T-cell (primary cell): Measurements from ENCODE around the gene COL13A1. TPM values are rescaled to one million over a fixed set of nuclear protein-coding genes. Genes with fewer than 3 reads are reported as not detected.

ENCODE experiments used
- ATAC-seq, 4 experiments: fragments of 200-7000 bp in 3 of 4; fragments of 150-1000 bp in 1 of 4; cut with Tn5 transposase; replicated peaks in 1 of 4; 1 replicate in 3 of 4; 2 replicates in 1 of 4; pipeline ENCODE4 v1.10.0; 2021; ENCODE audit warnings: moderate library complexity in 3 of 4, mild to moderate bottlenecking in 2 of 4, moderate number of reproducible peaks in 1 of 4
- CTCF ChIA-PET, 2 donors: fragments of 300-600 bp; sonication (Branson Sonifier 250); formaldehyde crosslinking; loops; one replicate each; lab custom pipeline; 2022; ENCODE audit warnings: antibody characterized with exemption in 2 of 2; lab: Charles Lee
- POLR2A ChIA-PET, 2 donors: fragments of 300-600 bp; sonication (Branson Sonifier 250); formaldehyde crosslinking; loops; one replicate each; lab custom pipeline; 2022; ENCODE audit warnings: antibody characterized with exemption in 2 of 2; lab: Charles Lee
- DNase-seq, 35 experiments: peaks; one replicate each; pipeline versions ENCODE4 v3.0.0 to v3.0.0-alpha.2; 2013 to 2023
- H3K27ac ChIP-seq: one replicate; pipeline ENCODE4 v1.5.1; 2013; ENCODE audit warnings: low read length
- H3K27me3 ChIP-seq, 2 experiments: replicated peaks in 1 of 2; 1 replicate in 1 of 2; 2 replicates in 1 of 2; pipeline versions ENCODE4 v1.6.1 to v1.7.0; 2013; ENCODE audit warnings: low read length in 1 of 2, mixed read lengths in 1 of 2; ENCODE audit not compliant: control insufficient read depth in 2 of 2, insufficient read depth in 2 of 2; ENCODE audit errors: extremely low read depth in 1 of 2
- H3K36me3 ChIP-seq, 2 donors: 1 replicate in 1 of 2; 2 replicates in 1 of 2; pipeline versions ENCODE4 v1.6.1 to v1.7.0; 2013; ENCODE audit warnings: low read length in 1 of 2; ENCODE audit not compliant: control insufficient read depth in 2 of 2, insufficient read depth in 1 of 2; ENCODE audit errors: extremely low read depth in 1 of 2
- H3K4me1 ChIP-seq, 2 experiments: 1 replicate in 1 of 2; 2 replicates in 1 of 2; pipeline versions ENCODE4 v1.6.1 to v1.7.0; 2013; ENCODE audit warnings: low read length in 2 of 2, mixed read lengths in 1 of 2; ENCODE audit not compliant: insufficient read depth in 2 of 2, control insufficient read depth in 1 of 2; ENCODE audit errors: extremely low read depth in 1 of 2
- H3K4me3 ChIP-seq, 2 donors: 1 replicate in 1 of 2; 2 replicates in 1 of 2; pipeline versions ENCODE4 v1.5.1 to v1.7.0; 2013; ENCODE audit warnings: mild to moderate bottlenecking in 2 of 2, low read length in 1 of 2, moderate library complexity in 1 of 2; ENCODE audit not compliant: control insufficient read depth in 1 of 2; ENCODE audit errors: extremely low read depth in 1 of 2
- H3K9me3 ChIP-seq: 2 replicates; pipeline ENCODE4 v1.7.0; 2013
- H3K27ac Mint-ChIP-seq, 2 donors: one replicate each; pipeline ENCODE4 v1.8.0; 2020 to 2021; ENCODE audit warnings: mild to moderate bottlenecking in 2 of 2, mixed read lengths in 2 of 2
- H3K27me3 Mint-ChIP-seq, 2 donors: one replicate each; pipeline ENCODE4 v1.8.0; 2021 to 2022; ENCODE audit warnings: mixed read lengths in 2 of 2
- H3K36me3 Mint-ChIP-seq: one replicate; pipeline ENCODE4 v1.8.0; 2021; ENCODE audit warnings: mixed read lengths
- H3K4me1 Mint-ChIP-seq, 3 donors: one replicate each; pipeline ENCODE4 v1.8.0; 2020 to 2022; ENCODE audit warnings: mixed read lengths in 3 of 3, mild to moderate bottlenecking in 1 of 3
- H3K4me3 Mint-ChIP-seq, 3 donors: one replicate each; pipeline ENCODE4 v1.8.0; 2020 to 2022; ENCODE audit warnings: mild to moderate bottlenecking in 3 of 3, mixed read lengths in 3 of 3, moderate library complexity in 3 of 3
- H3K9me3 Mint-ChIP-seq, 3 donors: one replicate each; pipeline ENCODE4 v1.8.0; 2020 to 2022; ENCODE audit warnings: mixed read lengths in 3 of 3
- WGBS: methylation state at CpG from one replicate; pipeline ENCODE4 v1.1.5; 2013; ENCODE audit warnings: missing lambda C conversion rate; ENCODE audit not compliant: insufficient coverage; 5-methylcytosine and 5-hydroxymethylcytosine counted together
- total RNA-seq, 35 experiments: library from RNA in 6 of 35; stranded (reverse) in 6 of 35; fragments of 120-200 nt in 1 of 35; gene quantifications; one replicate each; pipeline versions ENCODE4 v1.2.1 to v1.2.4 and lab custom pipeline; 2013 to 2026

Gene COL13A1
- total RNA-seq, 5 donors from 2014 or later (not counting 1 experiment from before 2014, with no cell fraction given) = 0.09 TPM; not detected in 4

- Histone ChIP-seq H3K9me3 (no peaks in the 10 kb centered on the region), H3K4me1 (no peaks in the 10 kb centered on the region), H3K36me3 (no peaks in the 10 kb centered on the region), H3K27me3 (peaks cover 0 to 27% of the 10 kb centered on the region in 2 experiments), H3K27ac (no peak overlapping the region), H3K4me3 (no peak overlapping the region)
- peaks cover 0 to 2% (median 0%) of the 10 kb centered on the region in 3 donors for H3K9me3 Mint-ChIP-seq
- H3K4me1 Mint-ChIP-seq = no peaks in the 10 kb centered on the region
- ChIA-PET CTCF (interaction anchor here in 1 of 2 donors (0.5 kb wide), 1 partner anchor 41 kb away, joined by 3 read pairs; no protein-coding TSS in a partner anchor), POLR2A (no interaction called here)
- H3K27me3 Mint-ChIP-seq = peaks cover 5 to 19% of the 10 kb centered on the region in 2 donors
- H3K36me3 Mint-ChIP-seq = no peaks in the 10 kb centered on the region
- WGBS = 72% methylated on average over 6 of the region's 6 CpGs
- H3K27ac Mint-ChIP-seq = no peak overlapping the region
- no peak overlapping the region for H3K4me3 Mint-ChIP-seq
- DNase-seq = no peak
- ATAC-seq = no peak
Measured at GRCh38 chr10:69759641-69760040, 42.1 kb upstream of the COL13A1 start.

GRCh38 chr10:69760072-69760471, 41.6 kb upstream of the COL13A1 start:
- no peak overlapping the region for H3K27ac ChIP-seq
- CTCF ChIA-PET = interaction anchor here in 1 of 2 donors (0.5 kb wide), 1 partner anchor 41 kb away, joined by 3 read pairs; no protein-coding TSS in a partner anchor
- H3K27me3 ChIP-seq = peaks cover 0 to 27% of the 10 kb centered on the region in 2 experiments
- DNase-seq = no peak
- H3K4me1 Mint-ChIP-seq = no peaks in the 10 kb centered on the region
- H3K4me3 ChIP-seq = no peak overlapping the region
- POLR2A ChIA-PET = no interaction called here
- H3K9me3 Mint-ChIP-seq = no peaks in the 10 kb centered on the region
- no peak overlapping the region for H3K4me3 Mint-ChIP-seq
- no peaks in the 10 kb centered on the region for H3K4me1 ChIP-seq
- no peaks in the 10 kb centered on the region for H3K36me3 Mint-ChIP-seq
- no peak for ATAC-seq
- 44% methylated on average over 1 of the region's 5 CpGs for WGBS
- H3K9me3 ChIP-seq = no peaks in the 10 kb centered on the region
- no peaks in the 10 kb centered on the region for H3K36me3 ChIP-seq
- peaks cover 7 to 19% of the 10 kb centered on the region in 2 donors for H3K27me3 Mint-ChIP-seq
- H3K27ac Mint-ChIP-seq = no peak overlapping the region

GRCh38 chr10:69761320-69761719, 40.4 kb upstream of the COL13A1 start:
- Mint-ChIP-seq H3K4me1 (no peaks in the 10 kb centered on the region), H3K4me3 (no peak overlapping the region), H3K27me3 (peaks cover 7 to 19% of the 10 kb centered on the region in 2 donors), H3K36me3 (no peaks in the 10 kb centered on the region), H3K27ac (no peak overlapping the region), H3K9me3 (no peaks in the 10 kb centered on the region)
- H3K27me3 ChIP-seq = peaks cover 0 to 27% of the 10 kb centered on the region in 2 experiments
- no peaks in the 10 kb centered on the region for H3K4me1 ChIP-seq
- DNase-seq (no peak), ATAC-seq (no peak)
- H3K9me3 ChIP-seq = no peaks in the 10 kb centered on the region
- ChIA-PET POLR2A (no interaction called here), CTCF (no interaction called here)
- 94% methylated on average over 3 of the region's 4 CpGs for WGBS
- no peak overlapping the region for H3K4me3 ChIP-seq
- no peaks in the 10 kb centered on the region for H3K36me3 ChIP-seq
- no peak overlapping the region for H3K27ac ChIP-seq

- H3K27me3 Mint-ChIP-seq = peaks cover 11 to 19% of the 10 kb centered on the region in 2 donors
- ChIA-PET POLR2A (no interaction called here), CTCF (no interaction called here)
- H3K27me3 ChIP-seq = peaks cover 0 to 37% of the 10 kb centered on the region in 2 experiments
- H3K4me1 Mint-ChIP-seq = no peaks in the 10 kb centered on the region
- H3K4me1 ChIP-seq = no peaks in the 10 kb centered on the region
- H3K4me3 Mint-ChIP-seq = no peak overlapping the region
- H3K27ac Mint-ChIP-seq = no peak overlapping the region
- no peak overlapping the region for H3K4me3 ChIP-seq
- H3K27ac ChIP-seq = no peak overlapping the region
- ATAC-seq (no peak), DNase-seq (no peak)
- no peaks in the 10 kb centered on the region for H3K9me3 Mint-ChIP-seq
- H3K9me3 ChIP-seq = no peaks in the 10 kb centered on the region
- no peaks in the 10 kb centered on the region for H3K36me3 Mint-ChIP-seq
- H3K36me3 ChIP-seq = no peaks in the 10 kb centered on the region
- 93% methylated on average over 5 of the region's 10 CpGs for WGBS
Measured at GRCh38 chr10:69766161-69766910, 35.4 kb upstream of the COL13A1 start.

- Histone ChIP-seq H3K9me3 (no peaks in the 10 kb centered on the region), H3K36me3 (no peaks in the 10 kb centered on the region), H3K4me1 (no peaks in the 10 kb centered on the region), H3K27ac (no peak overlapping the region), H3K4me3 (no peak overlapping the region), H3K27me3 (peaks cover 0 to 35% of the 10 kb centered on the region in 2 experiments)
- no peak overlapping the region for H3K4me3 Mint-ChIP-seq
- WGBS = 78% methylated on average over 4 of the region's 4 CpGs
- no peaks in the 10 kb centered on the region for H3K36me3 Mint-ChIP-seq
- no peaks in the 10 kb centered on the region for H3K4me1 Mint-ChIP-seq
- H3K27ac Mint-ChIP-seq = no peak overlapping the region
- no peaks in the 10 kb centered on the region for H3K9me3 Mint-ChIP-seq
- peaks cover 11 to 12% of the 10 kb centered on the region in 2 donors for H3K27me3 Mint-ChIP-seq
- CTCF ChIA-PET = no interaction called here
- DNase-seq = no peak
- POLR2A ChIA-PET = no interaction called here
- ATAC-seq = no peak
Measured at GRCh38 chr10:69767793-69768192, 33.9 kb upstream of the COL13A1 start.

- ChIA-PET CTCF (no interaction called here), POLR2A (no interaction called here)
- H3K27me3 ChIP-seq = peaks cover 0 to 32% of the 10 kb centered on the region in 2 experiments
Measured at GRCh38 chr10:69768386-69768785, 33.3 kb upstream of the COL13A1 start.

More at GRCh38 chr10:69768386-69768785, 33.3 kb upstream of the COL13A1 start:
- Histone ChIP-seq H3K36me3 (no peaks in the 10 kb centered on the region), H3K4me3 (no peak overlapping the region), H3K4me1 (no peaks in the 10 kb centered on the region), H3K27ac (no peak overlapping the region), H3K9me3 (no peaks in the 10 kb centered on the region)
- peaks cover 0 to 1% (median 0%) of the 10 kb centered on the region in 3 donors for H3K9me3 Mint-ChIP-seq
- DNase-seq (no peak), ATAC-seq (no peak)
- no peak overlapping the region for H3K27ac Mint-ChIP-seq
- peaks cover 11 to 12% of the 10 kb centered on the region in 2 donors for H3K27me3 Mint-ChIP-seq
- H3K4me1 Mint-ChIP-seq = no peaks in the 10 kb centered on the region
- H3K36me3 Mint-ChIP-seq = no peaks in the 10 kb centered on the region
- 100% methylated on average over 1 of the region's 5 CpGs for WGBS
- H3K4me3 Mint-ChIP-seq = no peak overlapping the region
